Activated CD8-positive, alpha-beta T cell treated with anti-CD3 and anti-CD28 coated beads, Interleukin-2, amount 10 ng/mL, durations not matched to agents 7 days and 5 days (primary cell): ENCODE data around the gene RNF144B. TPM values are rescaled to one million over a fixed set of nuclear protein-coding genes. Genes with fewer than 3 reads are reported as not detected.

Experiments
- ATAC-seq: fragments of 150-1000 bp; cut with Tn5 transposase; one replicate; pipeline ENCODE4 v1.10.0; 2021; ENCODE audit warnings: moderate library complexity
- CTCF ChIA-PET: fragments of 350-600 bp; sonication (Branson Sonifier 250); formaldehyde crosslinking; loops from one replicate; lab custom pipeline; 2021; ENCODE audit warnings: antibody characterized with exemption; lab: Charles Lee
- POLR2A ChIA-PET: fragments of 350-600 bp; sonication (Branson Sonifier 250); formaldehyde crosslinking; loops from one replicate; lab custom pipeline; 2021; ENCODE audit warnings: antibody characterized with exemption; lab: Charles Lee
- DNase-seq: peaks from one replicate; pipeline ENCODE4 v3.0.0-alpha.2; 2020
- H3K27ac Mint-ChIP-seq: one replicate; pipeline ENCODE4 v1.8.0; 2021; ENCODE audit warnings: mild to moderate bottlenecking, mixed read lengths
- H3K27me3 Mint-ChIP-seq: one replicate; pipeline ENCODE4 v1.8.0; 2021; ENCODE audit warnings: low read depth, mixed read lengths
- H3K36me3 Mint-ChIP-seq: one replicate; pipeline ENCODE4 v1.8.0; 2021; ENCODE audit warnings: low read depth, mixed read lengths
- H3K4me1 Mint-ChIP-seq: one replicate; pipeline ENCODE4 v1.8.0; 2021; ENCODE audit warnings: low read depth, mixed read lengths
- H3K4me3 Mint-ChIP-seq: one replicate; pipeline ENCODE4 v1.8.0; 2021; ENCODE audit warnings: mild to moderate bottlenecking, mixed read lengths
- H3K9me3 Mint-ChIP-seq: one replicate; pipeline ENCODE4 v1.8.0; 2022; ENCODE audit warnings: mixed read lengths; ENCODE audit not compliant: insufficient read depth
- total RNA-seq, 2 experiments: library from RNA; stranded (reverse); gene quantifications; one replicate each; pipeline ENCODE4 v1.2.3, GENCODE V29; 2021

Gene RNF144B
- total RNA-seq, 2 experiments from 2014 or later = 0.73 to 1.9 TPM

GRCh38 chr6:18414116-18414515 is 27.0 kb downstream of the RNF144B start:
- no peak overlapping the region for H3K27ac Mint-ChIP-seq
- no peaks in the 10 kb centered on the region for H3K9me3 Mint-ChIP-seq
- DNase-seq (no peak), ATAC-seq (no peak)
- no peaks in the 10 kb centered on the region for H3K4me1 Mint-ChIP-seq
- H3K36me3 Mint-ChIP-seq = no peaks in the 10 kb centered on the region
- CTCF ChIA-PET = no interaction called here
- H3K27me3 Mint-ChIP-seq = no peaks in the 10 kb centered on the region
- no peak overlapping the region for H3K4me3 Mint-ChIP-seq
- POLR2A ChIA-PET = no interaction called here

- no peaks in the 10 kb centered on the region for H3K4me1 Mint-ChIP-seq
- POLR2A ChIA-PET = no interaction called here
- H3K27ac Mint-ChIP-seq = no peak overlapping the region
- no peaks in the 10 kb centered on the region for H3K27me3 Mint-ChIP-seq
- H3K36me3 Mint-ChIP-seq = no peaks in the 10 kb centered on the region
- H3K4me3 Mint-ChIP-seq = no peak overlapping the region
- CTCF ChIA-PET = no interaction called here
- ATAC-seq (no peak), DNase-seq (no peak)
- no peaks in the 10 kb centered on the region for H3K9me3 Mint-ChIP-seq
These were observed 28.1 kb downstream of the RNF144B start for GRCh38 chr6:18415207-18415606.

DNA sequence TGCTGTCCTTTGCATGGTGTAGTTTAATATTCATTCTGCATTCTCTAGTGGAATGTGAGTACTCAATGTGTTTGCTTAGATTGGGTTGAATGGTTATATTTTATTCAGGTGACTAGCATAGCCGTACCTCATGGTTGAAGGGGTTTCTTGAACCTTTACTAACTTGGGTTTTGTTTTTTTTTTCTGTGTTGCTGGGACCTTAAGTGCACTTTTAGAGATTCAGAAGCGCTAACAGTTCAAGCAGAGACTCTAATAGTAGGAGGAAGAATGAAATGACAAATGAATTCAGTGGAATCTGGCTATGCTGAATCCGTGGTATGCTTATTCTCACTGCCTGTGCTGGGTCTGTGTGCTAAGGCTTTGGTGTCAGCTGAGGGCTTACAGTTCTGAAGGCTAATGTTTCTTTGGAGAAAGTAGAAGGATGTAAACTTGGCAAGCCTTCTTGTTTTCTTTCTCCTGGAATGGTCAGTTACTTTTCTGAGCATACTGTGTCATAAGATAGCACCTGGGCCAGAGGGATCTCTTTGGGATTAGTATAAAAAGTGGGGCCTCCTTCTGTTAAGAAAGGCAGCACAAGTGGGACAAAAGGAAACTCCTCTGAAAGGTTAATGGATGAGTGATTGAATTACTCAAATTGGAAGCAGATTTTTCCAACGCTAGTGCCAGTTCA is 28.7 kb downstream of the RNF144B start:
- ChIA-PET POLR2A (no interaction called here), CTCF (interaction anchor here (0.6 kb wide), 1 partner anchor 1374 kb away, joined by 3 read pairs; no protein-coding TSS in a partner anchor)
- no peak for ATAC-seq
- H3K4me3 Mint-ChIP-seq = no peak overlapping the region
- no peak for DNase-seq
- no peak overlapping the region for H3K27ac Mint-ChIP-seq
- no peaks in the 10 kb centered on the region for H3K36me3 Mint-ChIP-seq
- H3K4me1 Mint-ChIP-seq = no peaks in the 10 kb centered on the region
- H3K27me3 Mint-ChIP-seq = no peaks in the 10 kb centered on the region
- no peaks in the 10 kb centered on the region for H3K9me3 Mint-ChIP-seq

DNA sequence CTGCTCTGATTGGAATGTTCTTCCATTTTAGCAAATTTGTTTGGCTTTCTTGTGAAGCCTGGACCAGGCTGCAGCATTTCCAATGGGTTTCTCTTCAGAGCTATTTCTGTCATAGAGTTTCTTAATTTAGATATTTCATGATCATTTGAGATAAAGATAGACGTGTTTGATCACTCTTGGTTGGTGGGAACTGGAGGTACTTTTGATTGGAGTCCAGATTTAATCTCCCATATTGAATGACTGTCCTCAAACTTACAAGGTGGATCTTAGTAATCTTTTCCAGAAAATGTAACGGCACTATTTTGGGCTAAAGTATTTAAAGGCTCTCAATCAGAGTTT is 29.2 kb downstream of the RNF144B start:
- POLR2A ChIA-PET = no interaction called here
- H3K27ac Mint-ChIP-seq = no peak overlapping the region
- ATAC-seq (no peak), DNase-seq (no peak)
- no peaks in the 10 kb centered on the region for H3K27me3 Mint-ChIP-seq
- no peaks in the 10 kb centered on the region for H3K4me1 Mint-ChIP-seq
- H3K9me3 Mint-ChIP-seq = no peaks in the 10 kb centered on the region
- H3K36me3 Mint-ChIP-seq = no peaks in the 10 kb centered on the region
- no peak overlapping the region for H3K4me3 Mint-ChIP-seq
- CTCF ChIA-PET = interaction anchor here (0.6 kb wide), 1 partner anchor 1375 kb away, joined by 3 read pairs; no protein-coding TSS in a partner anchor

- no peaks in the 10 kb centered on the region for H3K4me1 Mint-ChIP-seq
- no peak for ATAC-seq
- no peak for DNase-seq
- H3K36me3 Mint-ChIP-seq = no peaks in the 10 kb centered on the region
- ChIA-PET CTCF (no interaction called here), POLR2A (no interaction called here)
- no peaks in the 10 kb centered on the region for H3K9me3 Mint-ChIP-seq
- no peak overlapping the region for H3K27ac Mint-ChIP-seq
- H3K4me3 Mint-ChIP-seq = no peak overlapping the region
- no peaks in the 10 kb centered on the region for H3K27me3 Mint-ChIP-seq
These were observed 33.2 kb downstream of the RNF144B start for GRCh38 chr6:18420328-18420727.

- Mint-ChIP-seq H3K4me1 (peaks cover 8% of the 10 kb centered on the region), H3K4me3 (no peak overlapping the region), H3K27ac (no peak overlapping the region), H3K27me3 (no peaks in the 10 kb centered on the region), H3K9me3 (no peaks in the 10 kb centered on the region), H3K36me3 (no peaks in the 10 kb centered on the region)
- ATAC-seq (no peak), DNase-seq (no peak)
- CTCF ChIA-PET = no interaction called here
- POLR2A ChIA-PET = no interaction called here
These were observed 35.0 kb downstream of the RNF144B start for GRCh38 chr6:18422136-18422535.

- CTCF ChIA-PET = no interaction called here
- ATAC-seq (no peak), DNase-seq (no peak)
- H3K36me3 Mint-ChIP-seq = no peaks in the 10 kb centered on the region
- H3K27ac Mint-ChIP-seq = no peak overlapping the region
- no peaks in the 10 kb centered on the region for H3K27me3 Mint-ChIP-seq
- no peaks in the 10 kb centered on the region for H3K9me3 Mint-ChIP-seq
- H3K4me1 Mint-ChIP-seq = peaks cover 12% of the 10 kb centered on the region
- POLR2A ChIA-PET = no interaction called here
- no peak overlapping the region for H3K4me3 Mint-ChIP-seq
These were observed 36.3 kb downstream of the RNF144B start for GRCh38 chr6:18423426-18423825.

DNA sequence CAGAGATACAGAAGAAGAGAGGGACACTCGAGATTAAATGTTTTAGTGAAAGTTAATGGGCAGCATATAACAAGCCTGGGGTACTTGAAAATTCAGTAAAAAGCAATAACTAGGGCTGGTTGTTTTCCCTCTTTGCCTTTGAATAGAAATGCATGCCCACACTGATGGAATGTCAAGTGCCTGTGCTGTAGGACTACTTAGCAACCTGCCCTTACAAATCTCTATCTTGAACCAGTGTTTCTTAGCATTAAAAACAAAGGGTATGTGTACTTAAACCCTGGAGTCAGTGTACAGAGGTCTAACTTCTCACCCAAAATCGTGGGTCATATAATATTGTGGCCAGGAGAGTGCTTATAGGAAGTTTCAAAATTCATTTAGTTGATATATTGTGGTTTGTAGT is 37.1 kb downstream of the RNF144B start:
- no peak overlapping the region for H3K4me3 Mint-ChIP-seq
- no peaks in the 10 kb centered on the region for H3K36me3 Mint-ChIP-seq
- ATAC-seq (no peak), DNase-seq (no peak)
- H3K4me1 Mint-ChIP-seq = peaks cover 12% of the 10 kb centered on the region
- CTCF ChIA-PET = no interaction called here
- H3K27me3 Mint-ChIP-seq = no peaks in the 10 kb centered on the region
- no peak overlapping the region for H3K27ac Mint-ChIP-seq
- H3K9me3 Mint-ChIP-seq = no peaks in the 10 kb centered on the region
- POLR2A ChIA-PET = no interaction called here

DNA sequence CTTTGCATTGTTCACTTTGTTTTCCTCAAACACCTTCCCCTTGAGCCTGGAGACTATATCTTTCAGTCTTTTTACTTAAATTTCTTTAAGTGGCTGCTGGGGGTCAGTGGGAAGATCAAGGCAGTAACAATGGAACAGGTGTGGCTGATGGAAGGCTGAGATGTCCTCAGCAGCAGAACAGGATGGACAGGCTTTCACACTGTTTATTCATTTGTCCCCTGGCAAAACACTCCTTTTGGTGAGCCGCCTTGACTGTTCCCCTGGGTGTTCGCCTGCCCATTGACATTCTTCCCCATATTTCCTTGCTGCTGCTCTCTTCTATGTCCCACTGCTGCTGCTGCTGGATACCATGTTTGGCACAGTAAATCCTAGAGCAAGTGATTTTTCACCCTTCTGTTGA is 38.1 kb downstream of the RNF144B start:
- no peaks in the 10 kb centered on the region for H3K36me3 Mint-ChIP-seq
- H3K27me3 Mint-ChIP-seq = no peaks in the 10 kb centered on the region
- no peaks in the 10 kb centered on the region for H3K9me3 Mint-ChIP-seq
- CTCF ChIA-PET = no interaction called here
- no peak overlapping the region for H3K27ac Mint-ChIP-seq
- no peak overlapping the region for H3K4me3 Mint-ChIP-seq
- peaks cover 12% of the 10 kb centered on the region for H3K4me1 Mint-ChIP-seq
- DNase-seq = no peak
- ATAC-seq = no peak
- POLR2A ChIA-PET = no interaction called here

- DNase-seq (no peak), ATAC-seq (no peak)
- H3K4me1 Mint-ChIP-seq = peaks cover 12% of the 10 kb centered on the region
- ChIA-PET POLR2A (no interaction called here), CTCF (no interaction called here)
- H3K27me3 Mint-ChIP-seq = no peaks in the 10 kb centered on the region
- H3K36me3 Mint-ChIP-seq = no peaks in the 10 kb centered on the region
- no peak overlapping the region for H3K4me3 Mint-ChIP-seq
- H3K27ac Mint-ChIP-seq = no peak overlapping the region
- H3K9me3 Mint-ChIP-seq = no peaks in the 10 kb centered on the region
These were observed 40.1 kb downstream of the RNF144B start for GRCh38 chr6:18427296-18427695.

DNA sequence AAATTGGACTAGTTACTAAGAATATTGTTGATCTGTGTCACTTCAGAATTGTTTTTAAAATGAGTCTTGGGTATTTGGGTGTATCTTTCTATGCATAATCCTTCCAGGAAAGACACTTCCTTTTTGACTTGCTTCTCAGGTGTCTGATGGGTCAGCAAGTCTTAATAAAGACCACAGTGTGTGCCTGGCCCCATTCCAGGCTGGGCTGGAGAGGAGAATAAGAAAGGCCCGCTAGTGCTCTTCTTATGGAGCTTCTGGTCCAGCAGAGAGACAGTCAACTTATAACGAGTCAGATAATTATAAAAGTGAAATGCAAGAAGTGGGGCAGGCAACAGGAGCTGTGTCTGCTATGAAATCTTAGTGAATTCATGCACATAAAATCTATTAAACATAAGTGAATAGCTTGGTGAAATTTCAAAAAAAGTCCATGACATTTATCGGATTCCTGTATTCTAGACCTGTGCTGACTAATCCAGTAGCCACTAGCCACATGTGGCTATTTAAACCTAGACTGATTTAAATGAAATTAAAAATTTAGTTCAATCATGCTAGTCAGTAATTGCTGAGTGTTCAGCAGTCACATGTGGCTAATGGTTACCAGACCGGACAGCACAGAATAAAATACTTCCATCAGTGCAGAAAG is 42.6 kb downstream of the RNF144B start:
- Mint-ChIP-seq H3K27ac (no peak overlapping the region), H3K4me1 (peaks cover 12% of the 10 kb centered on the region), H3K36me3 (no peaks in the 10 kb centered on the region), H3K27me3 (no peaks in the 10 kb centered on the region), H3K4me3 (no peak overlapping the region), H3K9me3 (no peaks in the 10 kb centered on the region)
- ChIA-PET POLR2A (no interaction called here), CTCF (no interaction called here)
- ATAC-seq (no peak), DNase-seq (no peak)

DNA sequence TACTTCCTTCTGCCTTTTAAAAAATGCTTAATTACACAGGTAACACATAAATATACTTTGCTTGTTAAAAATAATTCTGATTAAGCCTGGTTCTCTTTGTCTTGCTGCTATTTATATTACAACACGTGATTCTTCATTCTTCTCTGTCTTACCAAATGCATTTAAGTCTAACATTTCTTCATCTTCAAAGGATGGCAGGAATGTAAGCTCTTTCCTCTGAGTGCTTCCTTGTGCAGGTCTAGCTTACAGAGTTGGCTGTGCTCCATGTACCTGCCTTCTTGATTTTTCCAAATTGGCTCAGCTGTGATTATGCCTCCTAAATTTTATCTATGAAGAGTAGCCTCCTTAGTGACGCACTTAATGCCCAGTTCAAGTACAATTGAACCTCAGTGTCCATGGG is 44.4 kb downstream of the RNF144B start:
- POLR2A ChIA-PET = no interaction called here
- CTCF ChIA-PET = no interaction called here
- H3K4me1 Mint-ChIP-seq = peaks cover 8% of the 10 kb centered on the region
- ATAC-seq = no peak
- no peaks in the 10 kb centered on the region for H3K27me3 Mint-ChIP-seq
- no peak overlapping the region for H3K4me3 Mint-ChIP-seq
- no peak overlapping the region for H3K27ac Mint-ChIP-seq
- no peaks in the 10 kb centered on the region for H3K9me3 Mint-ChIP-seq
- H3K36me3 Mint-ChIP-seq = no peaks in the 10 kb centered on the region
- DNase-seq = no peak
